ENCODE results near the gene GAB2. TPM values are rescaled to one million over a fixed set of nuclear protein-coding genes. Genes with fewer than 3 reads are reported as not detected.
"Not testable (repeated sequence)": the region's sequence is repeated elsewhere in the genome, so short reads cannot be mapped to it uniquely, and the experiment has no call there.

GAB2 gene
- total RNA-seq, 4 donors from 2014 or later: 13.4 to 28.4 (median 19.8) TPM

DNA sequence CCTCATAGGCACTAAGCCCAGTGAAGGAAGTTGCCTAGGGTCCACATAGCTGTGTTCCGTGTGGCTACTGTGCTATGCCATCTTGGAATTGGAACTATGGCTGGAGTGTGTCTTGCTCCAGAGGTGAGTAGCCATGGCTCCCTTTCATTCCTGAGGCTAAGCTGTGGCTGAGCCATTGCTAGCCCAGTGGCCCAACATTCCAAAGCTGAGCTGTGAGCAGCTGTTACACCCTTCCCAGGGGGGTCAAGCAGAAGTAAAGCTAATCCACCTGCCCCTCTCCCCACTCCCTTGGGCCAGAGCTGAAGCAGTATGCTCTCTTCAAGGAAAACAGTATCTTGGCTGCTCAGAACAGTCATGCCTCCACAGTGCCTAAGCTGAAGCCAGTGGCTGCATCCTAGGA lies 177.8 kb downstream of the GAB2 start:
- Histone ChIP-seq H3K9me3 (no peaks in the 10 kb centered on the region), H3K27me3 (no peaks in the 10 kb centered on the region), H3K4me3 (no peak overlapping the region), H3K27ac (no peak overlapping the region), H3K4me1 (no peaks in the 10 kb centered on the region), H3K36me3 (no peaks in the 10 kb centered on the region)
- TF ChIP-seq, protein P1, sequence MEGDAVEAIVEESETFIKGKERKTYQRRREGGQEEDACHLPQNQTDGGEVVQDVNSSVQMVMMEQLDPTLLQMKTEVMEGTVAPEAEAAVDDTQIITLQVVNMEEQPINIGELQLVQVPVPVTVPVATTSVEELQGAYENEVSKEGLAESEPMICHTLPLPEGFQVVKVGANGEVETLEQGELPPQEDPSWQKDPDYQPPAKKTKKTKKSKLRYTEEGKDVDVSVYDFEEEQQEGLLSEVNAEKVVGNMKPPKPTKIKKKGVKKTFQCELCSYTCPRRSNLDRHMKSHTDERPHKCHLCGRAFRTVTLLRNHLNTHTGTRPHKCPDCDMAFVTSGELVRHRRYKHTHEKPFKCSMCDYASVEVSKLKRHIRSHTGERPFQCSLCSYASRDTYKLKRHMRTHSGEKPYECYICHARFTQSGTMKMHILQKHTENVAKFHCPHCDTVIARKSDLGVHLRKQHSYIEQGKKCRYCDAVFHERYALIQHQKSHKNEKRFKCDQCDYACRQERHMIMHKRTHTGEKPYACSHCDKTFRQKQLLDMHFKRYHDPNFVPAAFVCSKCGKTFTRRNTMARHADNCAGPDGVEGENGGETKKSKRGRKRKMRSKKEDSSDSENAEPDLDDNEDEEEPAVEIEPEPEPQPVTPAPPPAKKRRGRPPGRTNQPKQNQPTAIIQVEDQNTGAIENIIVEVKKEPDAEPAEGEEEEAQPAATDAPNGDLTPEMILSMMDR (IDR thresholded peaks at IDR 0.05): no peak
- TF ChIP-seq POLR2A (IDR thresholded peaks at IDR 0.05): no peak
- no peak for DNase-seq (ENCODE audit: low spot score in 2 of 2)
- no CpG with 5 or more reads among the region's 1 CpG for WGBS

DNA sequence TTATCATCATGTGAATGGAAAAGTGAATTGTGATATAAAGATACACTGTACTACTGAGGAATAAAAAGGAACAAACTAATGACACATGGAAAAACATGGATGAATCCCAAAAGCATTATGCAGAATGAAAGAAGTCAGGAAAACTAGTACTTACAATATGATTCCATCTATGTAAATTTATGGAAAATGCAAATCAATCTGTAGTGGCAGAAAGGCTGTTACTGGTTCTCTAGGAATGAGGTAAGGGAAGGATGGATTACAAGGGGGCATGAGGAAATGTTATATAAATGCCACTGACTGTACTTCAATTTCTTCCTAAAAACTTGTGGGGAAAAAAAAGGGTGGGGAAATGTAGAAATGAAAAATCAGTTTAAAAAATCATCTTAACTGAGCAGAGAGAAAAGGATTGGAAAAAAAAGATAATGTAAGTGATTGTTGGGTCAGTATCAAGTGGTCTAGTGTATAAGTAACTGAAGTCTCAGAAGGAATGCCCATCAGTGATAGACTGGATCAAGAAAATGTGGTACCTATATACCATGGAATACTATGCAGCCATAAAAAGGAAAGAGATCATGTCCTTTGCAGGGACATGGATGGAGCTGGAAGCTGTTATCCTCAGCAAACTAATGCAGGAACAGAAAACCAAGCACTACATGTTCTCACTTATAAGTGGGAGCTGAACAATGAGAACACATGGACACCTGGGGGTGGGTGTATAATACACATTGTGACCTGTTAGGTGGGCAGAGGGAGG lies 180.2 kb downstream of the GAB2 start:
- DNase-seq (ENCODE audit: low spot score in 2 of 2): no peak
- Histone ChIP-seq H3K4me1 (peaks cover 2% of the 10 kb centered on the region), H3K27ac (no peak overlapping the region), H3K9me3 (no peaks in the 10 kb centered on the region), H3K4me3 (no peak overlapping the region), H3K27me3 (no peaks in the 10 kb centered on the region), H3K36me3 (no peaks in the 10 kb centered on the region)
- TF ChIP-seq EP300 (IDR thresholded peaks at IDR 0.05) (no peak), POLR2AphosphoS5 (IDR thresholded peaks at IDR 0.05) (no peak), POLR2A (IDR thresholded peaks at IDR 0.05) (no peak)
- TF ChIP-seq, protein P1 (IDR thresholded peaks at IDR 0.05): no peak

DNA sequence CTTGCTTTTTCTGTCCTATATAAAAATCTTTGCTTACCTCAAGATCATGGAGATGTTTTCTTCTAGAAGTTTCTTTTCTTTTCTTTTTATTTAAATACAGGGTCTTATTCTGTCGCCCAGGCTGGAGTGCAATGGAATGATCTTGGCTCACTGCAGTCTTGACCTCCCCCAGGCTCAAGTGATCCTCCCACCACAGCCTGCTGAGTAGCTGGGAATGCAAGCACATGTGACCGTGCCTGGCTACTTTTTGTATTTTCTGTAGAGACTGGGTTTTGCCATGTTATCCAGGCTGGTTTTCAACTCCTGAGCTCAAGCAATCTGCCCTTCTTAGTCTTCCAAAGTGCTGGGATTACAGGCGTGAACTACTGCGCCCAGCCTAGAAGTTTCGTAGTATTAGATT lies 183.6 kb downstream of the GAB2 start:
- Histone ChIP-seq H3K4me1 (peaks cover 13% of the 10 kb centered on the region), H3K9me3 (no peaks in the 10 kb centered on the region), H3K36me3 (no peaks in the 10 kb centered on the region), H3K27me3 (no peaks in the 10 kb centered on the region), H3K4me3 (no peak overlapping the region), H3K27ac (no peak overlapping the region)
- 76% methylated on average over 5 of the region's 5 CpGs for WGBS
- TF ChIP-seq POLR2AphosphoS5 (IDR thresholded peaks at IDR 0.05) (no peak), POLR2A (IDR thresholded peaks at IDR 0.05) (no peak)
- DNase-seq (ENCODE audit: low spot score in 2 of 2): no peak

DNA sequence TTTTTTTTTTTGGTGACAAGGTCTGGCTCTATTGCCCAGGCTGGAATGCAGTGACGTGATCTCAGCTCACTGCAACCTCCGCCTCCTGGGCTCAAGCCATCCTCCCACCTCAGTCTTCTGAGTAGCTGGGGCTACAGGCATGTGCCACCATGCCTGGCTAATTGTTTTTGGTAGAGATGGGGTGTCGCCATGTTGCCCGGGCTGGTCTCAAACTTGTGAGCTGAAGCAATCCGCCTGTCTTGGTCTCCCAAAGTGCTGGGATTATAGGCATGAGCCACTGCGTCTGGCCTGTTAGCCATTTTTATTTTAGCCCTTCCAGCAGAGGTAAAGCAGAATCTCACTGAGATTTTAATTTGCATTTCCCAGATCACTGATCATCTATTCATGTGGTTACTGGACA lies 184.6 kb downstream of the GAB2 start:
- not testable (repeated sequence) for H3K36me3 ChIP-seq; H3K9me3 ChIP-seq; H3K27me3 ChIP-seq; DNase-seq (ENCODE audit: low spot score in 2 of 2); H3K4me3 ChIP-seq; H3K27ac ChIP-seq
- peaks cover 13% of the 10 kb centered on the region for H3K4me1 ChIP-seq
- 53% methylated on average over 6 of the region's 6 CpGs for WGBS

DNA sequence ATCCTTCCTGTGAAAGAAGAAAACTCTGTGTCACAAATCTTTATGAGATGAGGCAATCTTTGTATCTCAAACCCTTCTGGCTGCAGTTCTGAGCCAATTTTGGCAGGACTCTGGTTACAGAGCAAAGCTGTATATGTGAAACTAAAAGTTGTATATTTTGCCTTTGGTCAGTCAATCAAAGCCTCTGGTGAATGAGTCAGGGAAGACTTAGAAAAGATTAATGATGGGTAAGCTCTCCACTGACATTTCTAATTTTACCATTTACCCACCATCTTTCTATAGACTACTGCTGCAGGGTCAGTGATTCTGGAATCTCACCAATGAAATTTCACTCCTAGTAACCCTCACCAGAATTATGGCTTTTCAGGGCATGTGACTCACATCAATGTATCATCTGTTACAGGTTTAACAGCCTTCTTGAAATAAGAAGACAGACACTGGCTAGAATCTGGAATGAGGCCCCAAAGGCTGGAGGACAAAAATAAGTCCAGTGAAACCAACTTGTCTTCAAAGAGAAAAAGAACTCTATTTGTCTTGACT lies 185.6 kb downstream of the GAB2 start:
- Histone ChIP-seq H3K4me3 (no peak overlapping the region), H3K4me1 (peaks cover 13% of the 10 kb centered on the region), H3K27me3 (no peaks in the 10 kb centered on the region), H3K36me3 (no peaks in the 10 kb centered on the region), H3K27ac (no peak overlapping the region), H3K9me3 (no peaks in the 10 kb centered on the region)
- no peak for DNase-seq (ENCODE audit: low spot score in 2 of 2)
- TF ChIP-seq EP300 (IDR thresholded peaks at IDR 0.05) (no peak), POLR2AphosphoS5 (IDR thresholded peaks at IDR 0.05) (no peak), POLR2A (IDR thresholded peaks at IDR 0.05) (no peak)
- TF ChIP-seq, protein P1 (IDR thresholded peaks at IDR 0.05): no peak

DNA sequence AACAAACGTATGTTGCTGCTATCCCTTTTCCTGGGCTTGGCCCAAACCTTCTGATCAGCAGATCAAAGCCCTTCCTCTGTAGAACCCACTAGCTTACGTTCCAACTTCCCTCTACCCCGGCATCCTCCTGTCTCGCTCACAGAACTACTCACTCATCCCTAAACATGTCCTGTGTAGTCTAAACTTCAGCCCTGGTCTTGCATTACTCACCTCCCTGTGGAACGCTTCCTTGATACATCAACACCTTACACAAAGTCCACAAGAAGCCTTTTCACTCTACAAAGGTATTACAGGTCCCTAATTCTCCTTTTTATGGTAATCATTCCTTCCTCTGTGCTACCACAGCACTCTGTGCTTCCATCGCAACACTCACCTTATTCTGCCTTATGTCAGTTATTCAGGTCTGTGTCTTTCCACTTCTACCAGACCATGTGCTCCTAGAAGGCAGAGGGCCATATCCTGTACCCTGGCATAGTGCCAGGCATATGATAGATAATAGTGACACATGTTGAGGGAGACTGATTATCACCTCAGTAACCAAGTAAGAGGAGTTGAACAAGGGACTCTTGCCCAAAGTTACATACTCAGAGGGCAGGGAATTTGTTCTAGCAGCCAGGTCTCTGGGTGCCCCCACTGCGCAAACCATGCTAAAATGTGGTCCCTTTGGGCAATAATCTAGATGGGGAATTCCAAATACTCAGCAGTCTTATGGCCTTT lies 187.3 kb downstream of the GAB2 start:
- peaks cover 13% of the 10 kb centered on the region for H3K4me1 ChIP-seq
- WGBS: 86% methylated on average over 7 of the region's 7 CpGs
- peaks cover 9% of the 10 kb centered on the region for H3K36me3 ChIP-seq
- TF ChIP-seq EP300 (IDR thresholded peaks at IDR 0.05) (no peak), POLR2A (IDR thresholded peaks at IDR 0.05) (no peak), POLR2AphosphoS5 (IDR thresholded peaks at IDR 0.05) (no peak)
- TF ChIP-seq, protein P1 (IDR thresholded peaks at IDR 0.05): no peak
- no peak overlapping the region for H3K27ac ChIP-seq
- no peaks in the 10 kb centered on the region for H3K27me3 ChIP-seq
- no peaks in the 10 kb centered on the region for H3K9me3 ChIP-seq
- peak; percentile 29 to 52 for DNase-seq (ENCODE audit: low spot score in 2 of 2)
- H3K4me3 ChIP-seq: no peak overlapping the region

All from suprapubic skin (tissue), 4 donors.